NCI-H1930 (cell line): ENCODE results near the gene IL7R.
"Not testable (repeated sequence)": the region's sequence is repeated elsewhere in the genome, so short reads cannot be mapped to it uniquely, and the experiment has no call there.

Experiments used
- DNase-seq, 2 experiments: peaks; one replicate each; lab custom pipeline; 2025; lab: John Stamatoyannopoulos, UW

The IL7R gene

GRCh38 chr5:35842856-35843255 lies 13.8 kb upstream of the IL7R start:
- no peak for DNase-seq

- DNase-seq = not testable (repeated sequence)
Observed at GRCh38 chr5:35845508-35845907, 11.2 kb upstream of the IL7R start.

GRCh38 chr5:35847491-35847890 lies 9.2 kb upstream of the IL7R start:
- DNase-seq = no peak

- DNase-seq = no peak
Observed at GRCh38 chr5:35847961-35848360, 8.7 kb upstream of the IL7R start.

GRCh38 chr5:35849860-35850259 lies 6.8 kb upstream of the IL7R start:
- DNase-seq = no peak

GRCh38 chr5:35850967-35851680 lies 5.6 kb upstream of the IL7R start:
- DNase-seq = no peak

GRCh38 chr5:35852084-35852734 lies 4.5 kb upstream of the IL7R start:
- DNase-seq = no peak

GRCh38 chr5:35852773-35853172 lies 3.9 kb upstream of the IL7R start:
- no peak for DNase-seq

- no peak for DNase-seq
Observed at GRCh38 chr5:35853631-35854030, 3.1 kb upstream of the IL7R start.

GRCh38 chr5:35854248-35854647 lies 2.4 kb upstream of the IL7R start:
- DNase-seq = no peak

GRCh38 chr5:35855187-35855586 lies 1.5 kb upstream of the IL7R start:
- DNase-seq = no peak

- DNase-seq = not testable (repeated sequence)
Observed at GRCh38 chr5:35856186-35856764, 416 bp upstream of the IL7R start.

- DNase-seq = no peak
Observed at GRCh38 chr5:35857606-35858205, 1.0 kb downstream of the IL7R start.

- no peak for DNase-seq
Observed at GRCh38 chr5:35859101-35859661, 2.5 kb downstream of the IL7R start.

- no peak for DNase-seq
Observed at GRCh38 chr5:35860686-35861085, 4.0 kb downstream of the IL7R start.

- no peak for DNase-seq
Observed at GRCh38 chr5:35861718-35862117, 5.0 kb downstream of the IL7R start.

- no peak for DNase-seq
Observed at GRCh38 chr5:35862126-35862525, 5.4 kb downstream of the IL7R start.

- no peak for DNase-seq
Observed at GRCh38 chr5:35863159-35863558, 6.5 kb downstream of the IL7R start.

GRCh38 chr5:35867998-35868397 lies 11.3 kb downstream of the IL7R start:
- DNase-seq = no peak

GRCh38 chr5:35869685-35870277 lies 13.1 kb downstream of the IL7R start:
- DNase-seq = no peak

GRCh38 chr5:35870605-35871004 lies 13.9 kb downstream of the IL7R start:
- DNase-seq = no peak

- DNase-seq = no peak
Observed at GRCh38 chr5:35876454-35876853, 19.8 kb downstream of the IL7R start.
